GM12873 (cell line): ENCODE measurements around the gene MYO16.

Experiments used
- TF ChIP-seq, protein P1 (sequence below): IDR thresholded peaks from 2 replicates; pipeline ENCODE4 v1.5.1; 2012; ENCODE audit warnings: low read depth, mild to moderate bottlenecking, moderate library complexity, low read length, control low read depth; ENCODE audit not compliant: insufficient read depth; ENCODE audit errors: missing control alignments

The MYO16 gene

GRCh38 chr13:108700422-108701170 lies 71.2 kb downstream of the MYO16 start:
- TF ChIP-seq, protein P1, sequence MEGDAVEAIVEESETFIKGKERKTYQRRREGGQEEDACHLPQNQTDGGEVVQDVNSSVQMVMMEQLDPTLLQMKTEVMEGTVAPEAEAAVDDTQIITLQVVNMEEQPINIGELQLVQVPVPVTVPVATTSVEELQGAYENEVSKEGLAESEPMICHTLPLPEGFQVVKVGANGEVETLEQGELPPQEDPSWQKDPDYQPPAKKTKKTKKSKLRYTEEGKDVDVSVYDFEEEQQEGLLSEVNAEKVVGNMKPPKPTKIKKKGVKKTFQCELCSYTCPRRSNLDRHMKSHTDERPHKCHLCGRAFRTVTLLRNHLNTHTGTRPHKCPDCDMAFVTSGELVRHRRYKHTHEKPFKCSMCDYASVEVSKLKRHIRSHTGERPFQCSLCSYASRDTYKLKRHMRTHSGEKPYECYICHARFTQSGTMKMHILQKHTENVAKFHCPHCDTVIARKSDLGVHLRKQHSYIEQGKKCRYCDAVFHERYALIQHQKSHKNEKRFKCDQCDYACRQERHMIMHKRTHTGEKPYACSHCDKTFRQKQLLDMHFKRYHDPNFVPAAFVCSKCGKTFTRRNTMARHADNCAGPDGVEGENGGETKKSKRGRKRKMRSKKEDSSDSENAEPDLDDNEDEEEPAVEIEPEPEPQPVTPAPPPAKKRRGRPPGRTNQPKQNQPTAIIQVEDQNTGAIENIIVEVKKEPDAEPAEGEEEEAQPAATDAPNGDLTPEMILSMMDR: no peak

DNA sequence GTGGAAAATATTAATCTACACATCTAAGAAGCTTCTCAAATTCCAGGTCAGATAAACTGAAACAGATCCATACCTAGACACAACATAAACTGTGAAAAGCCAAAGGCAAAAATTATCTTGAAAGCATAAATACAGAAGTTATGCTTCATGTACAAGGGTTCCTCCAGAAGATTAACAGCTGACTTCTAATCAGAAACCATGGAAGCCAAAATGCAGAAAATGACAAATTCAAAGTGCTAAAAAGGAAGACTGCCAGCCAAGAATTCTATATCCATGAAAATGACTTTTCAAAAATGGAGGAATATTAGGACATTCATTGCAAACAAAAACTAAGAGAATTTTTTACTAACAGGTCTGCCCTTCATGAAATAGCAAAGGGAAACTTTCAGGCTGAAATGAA lies 72.8 kb downstream of the MYO16 start:
- TF ChIP-seq, protein P1: no peak

DNA sequence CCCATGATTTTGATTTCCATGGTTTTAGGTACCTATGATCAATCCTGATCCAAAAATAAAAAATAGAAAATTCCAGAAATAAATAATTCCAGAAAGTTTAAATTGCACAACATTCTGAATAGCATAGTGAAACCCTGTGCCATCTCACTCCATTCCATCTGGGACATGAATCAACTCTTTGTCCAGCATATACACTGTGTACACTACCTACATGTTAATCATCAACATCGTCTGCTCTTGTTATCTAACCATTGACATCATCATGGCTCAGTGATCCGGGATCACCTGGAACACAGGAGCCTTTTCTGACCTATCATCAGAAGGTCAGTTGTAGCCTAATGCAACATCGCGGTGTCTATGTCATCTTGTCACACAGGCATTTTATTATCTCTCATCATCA lies 75.6 kb downstream of the MYO16 start:
- TF ChIP-seq, protein P1: no peak

DNA sequence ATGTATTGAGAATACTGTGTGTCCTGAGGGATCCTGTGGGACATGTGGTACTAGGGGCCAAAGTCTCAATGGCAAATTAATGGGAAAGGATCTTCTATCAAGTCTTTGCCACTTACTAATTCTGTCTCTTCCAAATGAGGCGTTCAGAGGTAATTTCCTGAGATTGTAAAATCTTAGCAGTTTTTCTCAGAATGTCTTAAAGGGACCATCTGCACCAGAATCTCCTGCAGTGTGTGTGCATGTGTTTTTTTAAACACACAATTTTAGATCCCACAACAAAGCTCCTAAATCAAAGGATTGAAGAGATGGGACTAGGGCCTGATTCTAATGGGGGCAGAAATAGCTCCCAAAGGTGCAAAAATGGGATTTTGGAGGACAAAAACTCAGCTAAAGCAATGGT lies 78.2 kb downstream of the MYO16 start:
- TF ChIP-seq, protein P1: no peak

GRCh38 chr13:108708921-108709320 lies 79.5 kb downstream of the MYO16 start:
- TF ChIP-seq, protein P1: no peak

GRCh38 chr13:108711386-108711785 lies 82.0 kb downstream of the MYO16 start:
- TF ChIP-seq, protein P1: no peak

DNA sequence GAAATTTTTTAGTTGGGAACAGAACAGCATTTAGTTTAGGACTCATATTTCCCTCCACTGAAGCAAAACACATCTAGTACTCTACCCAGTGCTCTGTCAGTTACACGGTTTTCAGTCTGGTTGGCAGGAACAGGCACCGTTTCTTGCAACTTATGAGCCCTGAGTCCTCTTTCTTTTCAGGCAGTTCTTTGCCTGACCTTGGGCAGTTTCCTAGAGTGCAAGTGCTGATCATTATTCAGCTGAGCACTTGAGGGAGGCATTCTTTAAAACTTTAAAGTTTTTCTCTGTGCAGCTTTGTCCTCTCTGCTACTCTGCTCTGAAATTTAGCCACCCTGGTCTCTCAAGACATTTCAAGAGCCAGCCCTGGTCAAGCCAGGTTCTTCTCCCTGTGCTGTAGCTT lies 96.1 kb downstream of the MYO16 start:
- TF ChIP-seq, protein P1: no peak
